HG03342 (cell line): ENCODE measurements around the gene ELF5.

Experiments used
- ATAC-seq: cut with Tn5 transposase; IDR thresholded peaks from one replicate; pipeline ENCODE4 v1.9.1; 2021; ENCODE audit warnings: mild to moderate bottlenecking, moderate library complexity; ENCODE audit not compliant: unreplicated experiment

Gene ELF5

DNA sequence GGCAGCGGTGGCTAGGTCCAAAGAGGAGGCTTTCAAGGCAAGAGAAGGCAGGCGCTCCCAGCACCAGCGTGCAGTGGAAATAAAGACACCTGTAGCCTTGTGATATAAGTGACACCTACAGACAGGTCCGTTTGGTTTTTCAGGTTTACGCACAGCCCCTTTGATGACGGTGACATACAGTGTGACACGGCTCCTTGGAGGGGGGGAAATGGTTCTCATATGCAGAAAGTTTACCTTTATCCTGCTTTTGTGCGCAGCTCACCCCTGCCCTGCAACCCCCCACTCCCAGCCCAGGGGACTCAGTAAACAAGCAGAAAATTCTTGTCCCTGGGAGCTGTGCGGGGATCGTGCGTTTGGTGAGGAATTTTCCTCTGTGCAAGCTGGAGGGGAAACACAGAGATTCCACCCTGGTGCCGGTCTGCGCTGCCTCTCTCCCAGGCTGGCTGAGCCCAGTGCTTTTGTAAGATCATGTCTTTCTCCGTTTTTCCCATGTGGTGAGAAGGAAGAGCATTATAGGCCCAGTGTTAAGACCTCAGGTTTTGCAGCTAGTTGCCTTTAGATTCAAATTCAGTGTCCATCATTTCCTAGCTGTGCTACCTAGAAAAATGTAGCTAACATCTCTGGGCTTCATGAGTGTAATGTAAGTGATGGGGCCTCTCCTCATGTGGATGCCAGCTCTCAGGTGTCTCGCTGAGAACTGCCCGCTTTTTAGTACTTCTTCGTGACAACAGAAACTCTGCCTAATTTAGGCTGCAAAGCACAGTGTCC, at the start of gene ELF5:
TSS of gene ELF5 (minus strand) at position 113 of the 768 bp plus-strand sequence. CDS start 8,045 bp downstream, outside the sequence.
- no peak for ATAC-seq

DNA sequence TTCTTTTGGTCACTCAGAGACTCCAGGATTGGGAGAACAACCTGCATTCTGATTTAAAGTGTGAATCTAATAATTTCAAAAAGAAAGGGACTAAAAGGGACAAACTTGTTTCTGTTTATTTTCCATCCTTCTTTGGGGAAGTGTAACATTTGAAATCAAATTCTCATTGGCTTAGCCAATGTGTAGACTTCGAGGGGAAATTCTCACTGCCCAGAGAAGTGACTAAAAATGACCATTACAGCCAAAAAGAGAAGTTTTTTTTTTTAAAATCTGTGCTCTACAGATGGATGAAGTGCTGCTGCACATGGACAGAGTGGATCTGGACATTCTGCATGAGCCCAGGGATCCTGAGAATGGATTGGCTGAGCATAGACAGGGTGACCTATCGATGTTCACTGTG, 49.4 kb upstream of the ELF5 start:
- ATAC-seq, result no peak

DNA sequence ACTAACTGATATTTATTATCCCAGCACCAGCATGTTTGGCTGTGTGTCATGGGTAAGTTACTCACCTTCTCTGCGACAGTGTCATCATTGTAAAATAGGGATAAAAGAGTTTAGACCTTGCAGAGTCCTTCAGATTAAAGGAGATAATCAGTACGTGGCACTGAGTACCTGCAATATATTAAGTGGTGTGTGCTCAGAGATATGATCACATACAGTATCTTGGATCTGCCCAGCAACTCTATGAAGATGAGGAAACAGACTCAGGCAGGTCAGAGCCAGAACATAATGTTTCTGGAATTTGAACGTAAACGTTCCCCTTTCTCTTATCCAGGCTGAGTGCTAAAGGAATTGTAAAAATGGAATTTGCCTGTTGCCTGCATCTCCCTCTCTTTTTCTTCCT, 46.9 kb upstream of the ELF5 start:
- ATAC-seq, result no peak

DNA sequence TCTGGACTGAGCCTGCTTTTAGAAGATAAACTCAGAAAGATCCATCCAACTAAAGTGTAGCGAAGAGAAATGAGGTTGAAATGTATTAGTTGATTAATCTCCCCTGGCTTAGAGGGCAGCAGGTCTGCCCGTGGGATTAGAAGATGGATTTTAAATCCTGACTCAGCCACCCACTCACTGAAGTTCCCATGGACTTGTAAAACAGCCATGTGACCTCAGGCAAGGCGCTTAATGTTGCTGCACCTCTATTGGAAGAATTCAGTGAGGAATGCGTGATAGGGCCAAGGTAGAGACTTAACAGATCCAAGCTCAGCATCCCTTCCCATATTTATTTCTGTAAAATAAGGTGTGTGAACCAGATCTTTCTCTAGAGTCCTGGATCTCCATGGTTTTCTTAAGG, 45.1 kb upstream of the ELF5 start:
- no peak for ATAC-seq

DNA sequence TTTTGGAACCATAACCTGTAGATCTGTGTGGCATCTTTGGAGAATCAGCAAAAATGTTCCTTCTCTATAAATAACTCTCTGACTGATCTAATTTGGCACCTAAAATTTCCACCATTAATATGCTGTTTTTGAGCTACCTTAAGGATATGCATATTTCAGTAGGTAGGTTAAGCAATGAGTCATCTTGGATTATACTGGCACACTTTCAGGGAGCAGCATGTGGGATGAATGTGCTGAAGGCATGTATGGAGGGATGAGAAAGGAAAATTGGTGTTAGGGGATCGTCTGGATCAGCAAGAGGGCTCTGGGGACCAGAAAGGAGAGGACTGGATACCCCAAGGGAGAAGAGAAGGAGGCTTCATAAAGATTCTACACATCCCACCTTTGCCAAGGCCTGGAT, 44.6 kb upstream of the ELF5 start:
- ATAC-seq, result no peak

DNA sequence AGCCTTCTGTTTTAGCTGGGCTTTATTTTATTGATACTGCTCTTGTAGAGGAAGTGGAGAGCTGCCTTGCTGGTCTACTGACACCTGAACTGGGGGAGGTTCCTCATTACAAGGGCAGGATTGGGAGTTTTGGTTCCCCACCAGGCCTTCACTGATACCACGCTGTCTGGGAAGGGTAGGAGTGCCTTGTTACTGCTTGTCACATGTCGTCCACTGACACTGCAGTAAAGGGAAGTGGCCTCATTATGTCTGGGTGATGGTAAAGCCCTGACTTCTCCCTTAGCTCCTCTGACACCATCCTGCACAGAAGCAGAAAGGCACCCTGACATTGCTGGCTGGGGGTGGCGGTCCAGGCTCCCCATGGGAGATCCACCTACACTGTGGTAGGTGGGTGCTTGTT, 38.7 kb upstream of the ELF5 start:
- ATAC-seq, result no peak

DNA sequence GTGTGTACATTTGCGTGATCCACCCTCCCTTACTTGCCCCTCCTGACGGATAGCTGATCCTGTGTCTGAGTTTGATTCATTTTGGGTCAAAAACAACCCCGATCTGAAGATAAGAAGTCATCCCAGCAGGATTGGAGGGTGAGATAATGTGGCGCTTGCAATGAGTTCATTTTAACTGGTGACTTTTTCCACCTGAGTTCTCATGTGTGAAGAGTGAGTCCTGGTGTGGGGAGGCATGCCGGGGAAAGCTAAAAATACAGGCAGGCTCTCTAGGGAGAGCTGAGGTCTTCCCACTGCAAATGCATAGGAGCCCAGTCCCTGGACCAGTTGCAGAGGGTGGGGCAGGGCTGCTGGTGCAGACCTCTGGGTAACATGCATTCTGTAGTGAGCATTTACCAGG, 35.7 kb upstream of the ELF5 start:
- ATAC-seq, result no peak

DNA sequence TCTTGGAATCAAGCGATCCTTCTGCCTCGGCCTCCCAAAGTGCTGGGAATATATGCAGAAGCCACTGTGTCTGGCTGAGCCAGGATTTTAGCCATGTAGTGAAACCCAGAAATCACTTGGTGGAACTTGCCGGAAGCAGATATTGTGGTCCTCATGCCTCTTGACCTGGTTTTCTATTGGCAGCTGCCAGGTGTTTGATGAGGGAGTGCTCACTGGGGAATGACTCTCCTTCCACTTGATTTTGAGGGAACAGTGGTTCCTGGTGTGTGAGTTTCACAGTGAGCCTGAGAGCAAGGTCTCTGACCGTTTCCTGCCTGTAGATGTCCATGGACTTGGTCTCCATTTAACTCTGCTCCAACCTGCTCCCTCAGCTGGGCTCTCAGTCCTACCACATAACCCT, 34.7 kb upstream of the ELF5 start:
- no peak for ATAC-seq

DNA sequence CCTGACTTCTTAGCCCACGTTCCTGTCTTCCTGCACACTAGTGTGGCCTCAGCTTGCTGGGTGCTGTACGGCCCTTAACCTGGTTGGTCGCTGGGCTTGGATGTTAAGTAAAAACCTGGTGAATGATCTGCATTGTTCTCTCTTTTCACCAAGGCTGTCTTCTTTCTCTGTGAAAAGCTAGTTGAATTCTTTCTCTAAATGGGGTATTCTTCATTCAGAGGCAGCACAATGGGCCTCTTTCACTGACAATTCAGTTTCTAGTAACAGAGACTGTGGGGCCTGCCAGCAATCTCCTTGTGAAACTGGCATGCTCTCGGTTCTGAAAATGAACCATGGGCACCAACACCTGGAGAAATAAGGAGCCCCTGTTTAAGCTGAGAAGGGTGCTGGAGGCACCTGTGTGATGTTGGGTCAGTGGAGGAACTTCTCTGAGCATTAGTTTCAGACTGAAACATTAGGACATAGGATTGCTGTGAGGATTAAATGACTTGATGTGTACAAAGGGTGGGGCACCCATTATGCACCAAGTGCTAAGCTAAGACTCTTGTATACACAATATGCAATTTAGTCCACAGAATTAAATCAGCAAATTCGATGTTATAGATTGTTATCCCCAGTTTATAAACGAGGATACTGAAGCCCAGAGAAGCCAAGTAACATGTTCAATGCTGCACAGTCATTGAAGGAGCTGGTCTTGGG, 33.1 kb upstream of the ELF5 start:
- no peak for ATAC-seq

DNA sequence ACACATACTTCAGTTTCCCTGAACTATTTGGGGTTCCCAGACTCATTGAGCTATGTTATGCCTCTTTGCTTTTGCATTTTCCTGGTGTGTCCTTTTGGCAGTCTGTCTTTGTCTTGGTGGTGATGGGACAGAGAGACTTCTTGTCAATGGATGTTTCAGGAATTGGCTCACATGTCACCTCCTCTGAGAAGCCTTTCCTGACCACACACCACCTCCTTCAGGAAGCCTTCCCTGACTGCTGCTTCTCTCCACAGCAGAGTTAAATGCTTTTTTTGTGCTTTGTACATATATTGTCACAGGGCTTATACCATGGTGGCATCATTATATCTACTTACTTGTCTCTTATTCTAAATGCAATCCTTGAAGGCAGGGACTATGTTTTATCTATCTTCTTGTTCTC, 28.5 kb upstream of the ELF5 start:
- ATAC-seq, result no peak

DNA sequence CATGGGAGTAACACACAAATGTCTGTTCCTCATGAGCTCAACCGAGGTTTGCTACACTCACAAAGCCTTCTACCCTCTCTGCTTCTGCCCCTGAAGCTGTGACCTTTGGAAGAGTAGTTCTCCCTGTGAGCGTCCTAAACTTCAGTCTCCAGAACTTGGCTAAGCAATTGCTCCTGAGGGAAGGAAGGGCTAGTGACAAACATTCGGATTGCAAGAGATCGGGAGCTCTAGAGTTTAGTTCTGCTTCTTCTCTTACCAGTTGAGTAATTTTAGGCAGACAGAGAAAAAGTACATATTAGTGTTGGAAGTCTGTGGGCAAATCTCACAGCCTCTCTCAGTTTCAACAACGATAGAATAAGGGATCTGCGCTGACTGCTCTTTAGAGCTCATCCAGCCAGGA, 27.3 kb upstream of the ELF5 start:
- no peak for ATAC-seq

DNA sequence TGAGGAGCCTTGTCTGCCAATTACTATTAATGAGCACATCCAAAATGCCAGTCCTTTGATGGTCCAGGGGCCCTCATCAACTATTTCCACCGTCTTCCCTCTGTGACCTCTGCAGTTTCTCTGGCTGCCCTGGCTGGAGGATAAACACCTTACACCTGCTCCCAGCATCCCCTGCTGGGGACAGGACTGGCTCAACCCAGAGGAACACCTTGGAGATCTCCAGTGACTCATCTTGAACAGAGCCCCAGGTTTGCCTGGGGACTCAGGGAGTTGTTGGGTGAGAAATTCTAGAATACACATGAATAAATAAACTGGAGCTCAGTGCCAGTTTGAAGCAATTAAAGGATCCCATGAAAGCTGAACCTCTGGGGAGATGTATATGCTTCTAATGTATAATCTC, 24.0 kb upstream of the ELF5 start:
- no peak for ATAC-seq

DNA sequence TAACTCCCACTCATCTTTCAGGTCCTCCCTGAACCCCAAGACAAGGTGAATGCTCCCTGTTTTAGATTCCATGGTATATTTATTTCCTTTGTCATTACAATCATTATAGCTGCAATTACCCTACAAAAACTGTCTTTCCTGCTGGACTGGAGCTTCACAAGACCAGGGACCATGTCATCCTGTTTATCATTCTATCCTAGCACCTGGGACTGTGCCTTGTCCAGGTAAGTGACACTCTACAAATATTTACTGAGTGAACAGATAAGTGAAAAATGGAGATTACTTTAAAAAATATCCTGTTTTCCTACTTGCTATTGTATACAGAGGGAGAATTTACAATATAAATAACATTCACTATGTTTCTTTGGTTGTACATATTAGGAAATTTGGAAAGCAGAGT, 22.5 kb upstream of the ELF5 start:
- no peak for ATAC-seq

DNA sequence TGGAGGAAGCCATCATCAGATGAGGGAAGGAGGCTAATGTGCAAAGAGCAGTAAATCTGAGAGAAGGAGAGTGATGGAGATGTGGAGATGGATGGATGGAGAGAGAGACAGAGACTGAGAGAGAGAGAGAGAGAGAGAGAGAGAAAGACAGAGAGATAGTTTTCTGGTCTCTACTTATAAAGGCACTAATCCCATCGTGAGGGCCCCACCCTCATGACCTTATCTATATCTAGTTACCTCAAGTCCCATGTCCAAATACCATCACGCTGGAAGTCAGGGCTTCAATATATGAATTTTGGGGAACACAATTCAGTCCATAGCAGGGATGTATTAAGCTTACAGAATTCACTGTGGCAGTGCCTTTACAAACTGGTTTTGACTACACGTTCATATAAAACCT, 21.2 kb upstream of the ELF5 start:
- no peak for ATAC-seq

DNA sequence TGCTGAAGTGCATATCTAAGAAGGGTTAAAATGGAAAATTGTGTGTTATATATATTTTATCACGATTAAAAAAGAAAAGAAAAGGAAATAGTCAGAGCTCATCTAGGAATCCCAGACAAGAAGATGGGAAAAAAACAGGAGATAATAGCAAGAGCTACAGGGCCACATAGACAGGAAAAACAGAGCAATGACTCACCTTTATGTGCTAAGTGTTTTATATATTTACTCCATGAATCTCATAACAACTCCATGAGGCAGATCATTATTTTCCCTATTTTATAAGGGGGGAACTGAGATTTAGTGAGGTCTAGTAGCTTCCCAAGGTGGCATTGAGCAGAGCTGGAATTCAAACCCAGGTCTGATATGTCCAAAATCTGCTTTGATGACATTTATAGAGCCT, 18.1 kb upstream of the ELF5 start:
- ATAC-seq, result no peak

DNA sequence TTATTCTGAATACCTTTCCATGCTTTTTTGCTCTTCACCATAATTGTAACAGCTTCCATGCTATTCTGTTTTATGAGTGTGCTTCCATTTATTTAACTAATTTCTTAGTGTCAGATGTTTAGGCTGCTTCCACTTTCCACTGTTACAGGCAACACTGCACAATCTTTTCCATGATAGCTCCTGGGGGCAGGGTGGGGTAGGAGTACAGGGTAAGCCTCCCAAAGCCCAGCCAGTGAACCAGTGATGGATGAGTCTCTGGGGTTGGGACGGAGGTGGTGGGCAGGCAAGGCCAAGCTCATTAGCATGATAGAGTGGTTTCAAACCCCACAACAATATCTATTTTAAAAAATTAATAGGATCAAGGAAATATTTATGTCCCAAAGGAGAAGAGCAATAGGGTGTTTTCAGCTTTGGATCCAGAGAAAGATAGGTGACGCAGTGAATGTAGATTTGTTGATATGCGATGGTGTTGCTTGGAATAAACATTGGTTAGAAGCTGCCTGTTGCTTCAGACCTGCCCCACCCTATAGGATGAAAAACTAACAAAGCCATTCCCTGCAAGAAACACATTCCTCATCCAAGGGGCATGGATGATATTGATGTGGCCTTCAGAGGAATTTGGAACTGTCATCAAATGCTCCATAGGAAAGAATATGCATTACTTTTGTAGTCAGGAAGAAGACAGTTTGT, 17.1 kb upstream of the ELF5 start:
- no peak for ATAC-seq

DNA sequence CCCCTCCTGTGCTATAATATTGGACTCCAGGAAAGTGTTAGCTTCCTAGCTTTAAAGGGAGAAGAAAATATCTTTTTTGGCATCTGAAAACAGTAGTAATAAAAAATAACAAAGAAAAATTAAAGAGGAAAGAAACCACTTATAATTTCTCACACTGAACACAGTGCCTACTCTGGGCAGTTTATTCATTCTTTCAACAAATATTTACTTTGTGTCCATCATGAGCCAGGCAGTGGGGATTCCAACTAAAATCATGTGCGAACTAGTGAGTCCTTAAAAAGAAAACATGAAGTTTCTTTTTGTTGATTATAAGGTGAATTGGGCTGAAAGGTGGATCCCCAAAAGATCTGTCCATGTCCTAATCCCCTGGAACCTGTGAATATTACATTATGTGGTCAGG, 16.0 kb upstream of the ELF5 start:
- ATAC-seq, result no peak

DNA sequence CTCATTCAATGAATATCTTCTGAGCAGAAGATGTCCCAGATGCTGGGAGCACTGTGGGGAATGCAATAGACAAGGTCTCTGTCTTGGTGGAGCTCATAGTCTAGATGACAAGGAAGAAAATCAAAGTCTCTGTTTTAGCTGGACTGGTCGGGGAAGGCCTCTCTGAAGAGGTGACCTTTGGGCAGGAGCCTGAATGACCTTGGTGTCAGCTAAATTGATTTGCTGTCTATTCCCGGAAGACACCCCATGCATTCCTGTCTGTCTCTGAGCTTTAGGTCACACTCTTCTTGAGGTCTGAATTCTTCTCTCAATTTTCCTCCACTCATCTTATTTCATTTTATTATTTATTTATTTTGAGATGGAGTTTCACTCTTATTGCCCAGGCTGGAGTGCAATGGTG, 14.5 kb upstream of the ELF5 start:
- ATAC-seq, result no peak

DNA sequence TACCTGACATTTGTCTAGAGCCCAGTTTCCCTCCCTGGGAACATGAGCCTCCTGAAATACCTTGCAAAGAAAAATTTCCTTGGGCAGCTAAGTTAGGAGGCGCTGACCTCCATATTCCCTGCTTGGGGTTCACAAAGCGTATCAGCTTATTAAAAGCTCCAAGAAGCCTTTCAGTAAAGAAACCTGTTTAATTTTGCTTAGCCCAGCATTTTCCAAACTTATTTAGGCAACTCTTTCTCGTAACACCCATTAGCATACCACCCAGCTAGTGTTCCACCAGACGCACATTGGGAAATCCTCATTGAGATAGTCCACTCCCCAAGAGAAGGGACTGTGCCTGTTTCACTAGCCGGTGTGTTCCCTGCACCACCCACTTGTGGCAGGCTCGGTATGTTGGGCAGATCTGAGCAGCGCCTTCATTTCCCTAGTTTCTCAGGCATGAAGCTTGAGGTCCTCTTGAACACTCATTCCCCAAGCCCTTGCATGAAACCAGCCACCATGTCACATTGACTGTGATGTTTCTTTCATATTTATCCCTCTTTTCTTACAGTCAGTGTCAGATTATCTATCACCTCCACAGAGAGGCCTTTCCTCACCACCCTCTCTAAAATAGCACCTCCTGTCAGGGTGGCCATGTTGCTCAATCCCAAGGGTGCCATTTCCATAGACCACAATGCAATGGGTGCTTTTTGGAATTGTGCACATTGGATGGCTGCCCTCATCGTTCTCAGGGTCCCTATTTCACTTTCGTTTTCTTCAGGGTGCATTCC, 12.5 kb upstream of the ELF5 start:
- no peak for ATAC-seq

DNA sequence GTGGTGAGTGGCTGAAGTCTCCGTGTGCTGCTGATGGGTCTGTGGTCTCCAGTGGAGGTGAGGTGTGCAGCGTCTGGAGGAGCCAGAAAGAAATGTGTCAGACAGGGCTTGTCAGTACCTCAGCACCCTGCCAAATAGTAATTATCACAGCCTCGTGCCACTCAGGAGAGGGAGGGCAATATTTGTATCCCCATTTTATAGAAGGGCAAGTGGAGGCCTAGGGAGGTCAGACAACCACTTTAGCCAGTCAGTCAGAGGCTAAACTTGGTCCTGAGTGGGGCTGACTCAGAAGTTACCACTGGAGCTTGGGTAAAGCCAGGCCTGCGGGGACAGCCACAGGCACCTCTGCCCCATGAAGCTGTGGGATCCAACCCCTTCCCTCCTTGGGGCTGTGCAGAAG, 11.5 kb upstream of the ELF5 start:
- no peak for ATAC-seq

DNA sequence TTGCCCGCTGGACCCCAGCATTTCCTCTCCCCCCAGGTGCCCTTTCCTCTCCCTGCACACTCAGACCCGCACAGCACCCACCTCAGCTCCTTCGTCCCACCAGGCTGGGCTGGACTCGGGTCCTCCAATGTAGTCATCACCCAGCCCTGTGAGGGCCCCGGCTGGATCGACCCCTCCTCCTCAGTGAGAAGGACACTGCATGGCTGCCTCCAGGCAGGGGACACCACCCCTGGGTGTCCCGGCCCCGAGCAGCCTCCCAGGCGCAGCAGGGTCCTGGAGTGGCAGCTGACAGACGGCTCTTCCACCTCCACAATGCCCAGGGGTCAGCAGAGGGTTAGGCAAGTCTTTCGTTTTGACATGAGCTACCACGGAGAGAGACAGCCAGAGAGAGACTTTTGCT, 11.1 kb upstream of the ELF5 start:
- ATAC-seq, result no peak
